ENCODE results near the gene GALNT16.

GRCh38 chr14:69314327-69314726, 54.4 kb downstream of the GALNT16 start:
- TF ChIP-seq CTCF (conservative IDR thresholded peaks at IDR 0.05; ENCODE audit: low read length) (no peak), EZH2phosphoT487 (IDR thresholded peaks at IDR 0.05; ENCODE audit: borderline replicate concordance, low read depth, low read length) (no peak)

Measured in OCI-LY7 (cell line).